GM12873 (cell line): ENCODE data around the gene PGLYRP1.

Experiments
- CTCF ChIP-seq: IDR thresholded peaks from 2 replicates; pipeline ENCODE4 v1.5.1; 2012; ENCODE audit warnings: low read depth, mild to moderate bottlenecking, moderate library complexity, low read length, control low read depth; ENCODE audit not compliant: insufficient read depth; ENCODE audit errors: missing control alignments

PGLYRP1 gene

GRCh38 chr19:46040952-46041500, 18.2 kb upstream of the PGLYRP1 start, which contains the start of gene IGFL4:
IGFL4 (minus strand) TSS chr19:46041002; CDS start chr19:46040962, 40 bp downstream.
- TF ChIP-seq CTCF: no peak

GRCh38 chr19:46040125-46040524, 17.3 kb upstream of the PGLYRP1 start:
- no peak for TF ChIP-seq CTCF

GRCh38 chr19:46036744-46037128, 13.9 kb upstream of the PGLYRP1 start:
- no peak for TF ChIP-seq CTCF

GRCh38 chr19:46035986-46036743, 13.3 kb upstream of the PGLYRP1 start:
- TF ChIP-seq CTCF: no peak

- TF ChIP-seq CTCF: no peak
Measured at GRCh38 chr19:46035546-46035945, 12.7 kb upstream of the PGLYRP1 start.

GRCh38 chr19:46033401-46033800, 10.5 kb upstream of the PGLYRP1 start:
- no peak for TF ChIP-seq CTCF

GRCh38 chr19:46032597-46033025, 9.8 kb upstream of the PGLYRP1 start:
- TF ChIP-seq CTCF: no peak
